CD4-positive, alpha-beta T cell treated with Interleukin-6 at 100 ng/mL for 8 hours (primary cell): ENCODE results near the gene TNFRSF19.
"Not testable (repeated sequence)": the region's sequence is repeated elsewhere in the genome, so short reads cannot be mapped to it uniquely, and the experiment has no call there.

Experiments used
- DNase-seq: peaks from one replicate; pipeline ENCODE4 v3.0.0-alpha.2; 2020; ENCODE audit warnings: mixed read lengths, low spot score

TNFRSF19 gene

DNA sequence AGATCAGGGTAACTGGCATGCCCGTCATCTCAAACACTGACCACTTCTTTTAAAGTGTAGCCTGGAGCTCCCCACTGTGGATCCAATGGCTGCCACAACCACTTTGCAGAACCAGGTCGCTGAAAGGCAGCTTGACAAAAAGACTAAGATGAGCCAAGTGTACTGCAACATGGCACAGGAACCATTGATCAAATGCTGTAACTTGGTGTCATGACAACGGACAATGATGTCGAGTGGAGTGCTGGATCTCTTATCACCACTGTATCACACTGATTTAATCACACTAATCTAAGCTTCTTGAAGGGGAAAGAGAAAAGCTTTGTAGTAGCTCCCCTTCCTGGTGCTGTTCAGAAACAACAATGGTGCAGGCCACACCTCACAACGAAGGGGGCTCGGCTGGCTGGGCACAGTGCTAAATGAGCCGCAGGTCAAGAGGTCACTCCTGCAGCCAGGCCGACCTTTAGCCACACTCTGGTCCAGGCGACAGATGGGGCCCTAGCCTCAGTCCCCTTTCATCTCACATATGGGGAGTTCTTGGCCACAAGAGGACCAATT, 2.2 kb upstream of the TNFRSF19 start:
- DNase-seq: no peak

DNA sequence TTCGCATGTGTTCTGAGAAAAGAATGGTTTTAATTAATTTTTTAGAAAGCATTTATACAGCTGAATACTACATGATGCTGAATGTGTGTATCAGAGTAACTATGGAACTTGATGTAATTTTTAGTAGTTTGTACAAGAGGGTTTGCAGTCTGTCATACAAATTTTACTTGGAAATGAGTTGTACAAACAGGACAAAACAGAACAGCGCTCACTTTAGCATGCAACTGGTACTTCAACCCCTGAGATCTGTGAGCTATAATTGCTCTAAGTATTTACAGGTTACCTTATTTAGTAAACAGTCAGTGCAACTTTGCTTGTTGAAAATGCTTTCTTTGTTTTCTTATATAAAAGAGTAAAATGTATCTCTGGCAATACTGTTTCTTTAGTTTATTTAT, 706 bp downstream of the TNFRSF19 start:
- no peak for DNase-seq

DNA sequence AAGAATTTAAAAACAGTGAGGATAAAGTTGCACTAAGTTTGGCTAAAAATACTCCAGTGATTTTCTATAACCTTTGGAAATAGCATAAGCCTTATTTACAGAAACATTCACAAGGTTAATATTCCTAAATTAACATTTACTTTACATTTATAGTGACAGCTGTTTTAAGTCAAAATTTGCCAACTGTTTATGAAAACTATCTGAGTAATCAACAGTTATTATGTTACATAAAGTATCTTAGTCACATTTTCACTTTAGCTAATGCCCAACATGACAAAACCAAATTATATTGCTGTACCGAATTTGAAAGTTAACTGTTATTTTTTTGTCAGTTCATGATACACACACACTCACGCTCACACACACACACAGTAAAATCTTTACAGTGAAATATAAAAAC, 1.2 kb downstream of the TNFRSF19 start:
- DNase-seq: no peak

DNA sequence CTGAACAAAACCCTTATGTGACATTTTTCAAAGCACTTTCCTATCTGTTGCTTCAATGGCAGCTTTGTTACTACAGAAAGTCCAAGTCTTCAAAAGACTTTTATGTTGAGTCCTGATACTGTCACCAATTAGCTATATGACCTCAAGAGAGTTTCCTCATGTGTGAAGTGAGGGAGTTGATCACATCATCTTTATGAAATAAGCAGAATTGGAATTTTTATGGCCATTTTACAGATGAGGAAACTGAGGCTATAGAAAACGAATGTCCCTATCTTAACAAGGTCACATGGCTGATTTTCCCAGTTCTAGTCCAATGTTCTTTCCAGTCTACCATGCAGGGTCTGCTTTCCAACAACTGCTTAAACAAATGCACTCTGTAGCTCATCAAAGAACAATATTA, 2.6 kb downstream of the TNFRSF19 start:
- DNase-seq: no peak

DNA sequence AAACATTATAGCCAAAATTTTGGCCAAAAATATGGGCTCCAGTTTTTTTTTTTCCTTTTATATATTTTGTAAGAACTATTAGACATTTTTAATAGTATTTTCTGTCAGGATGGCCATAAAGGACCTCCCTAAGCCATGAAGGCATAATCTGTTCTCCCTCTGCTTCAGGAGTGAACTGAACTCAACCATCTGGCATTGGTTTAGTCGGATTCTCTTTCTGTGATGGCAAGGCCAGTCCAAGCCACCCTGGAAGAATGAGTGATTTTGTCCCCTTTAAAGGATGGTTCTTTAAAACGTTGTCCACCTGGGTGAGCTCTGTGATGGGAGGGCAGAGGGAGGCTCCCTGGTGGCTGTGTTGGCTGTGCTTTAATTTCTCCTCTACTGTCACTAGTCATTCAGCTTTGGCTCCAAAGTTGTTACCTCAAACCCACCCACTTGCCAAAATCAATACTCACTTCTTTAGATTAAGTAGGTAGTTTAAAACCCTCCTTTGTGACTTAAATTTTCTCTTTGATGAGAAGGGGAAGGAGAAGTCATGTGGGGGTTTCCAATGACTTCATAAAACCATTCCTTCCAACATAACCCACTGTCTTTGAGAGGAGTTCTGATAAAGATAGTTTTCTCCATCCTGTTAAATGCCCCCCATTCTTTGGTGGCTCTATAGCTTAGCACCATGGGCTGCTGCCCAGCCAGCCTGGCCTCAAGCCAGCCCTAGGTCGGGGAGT, 4.4 kb downstream of the TNFRSF19 start:
- no peak for DNase-seq

DNA sequence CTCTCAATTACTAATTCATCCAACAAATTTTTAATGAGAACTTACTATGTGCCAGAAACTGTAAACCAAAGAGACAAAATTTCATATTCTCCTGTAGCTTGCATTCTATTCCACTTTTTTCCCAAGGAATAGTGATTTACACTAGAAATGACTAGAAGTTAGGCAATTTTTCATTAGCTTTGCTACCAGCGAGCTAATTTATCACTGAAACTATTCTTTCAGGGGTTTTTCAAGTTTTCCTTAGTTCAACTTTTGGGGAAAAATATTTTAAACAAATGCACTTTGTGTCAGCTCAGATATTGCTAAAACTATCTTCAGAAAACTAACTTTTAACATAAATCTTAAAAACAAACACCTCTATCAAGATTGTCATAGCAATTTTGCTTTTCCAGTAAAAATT, 5.4 kb downstream of the TNFRSF19 start:
- no peak for DNase-seq

DNA sequence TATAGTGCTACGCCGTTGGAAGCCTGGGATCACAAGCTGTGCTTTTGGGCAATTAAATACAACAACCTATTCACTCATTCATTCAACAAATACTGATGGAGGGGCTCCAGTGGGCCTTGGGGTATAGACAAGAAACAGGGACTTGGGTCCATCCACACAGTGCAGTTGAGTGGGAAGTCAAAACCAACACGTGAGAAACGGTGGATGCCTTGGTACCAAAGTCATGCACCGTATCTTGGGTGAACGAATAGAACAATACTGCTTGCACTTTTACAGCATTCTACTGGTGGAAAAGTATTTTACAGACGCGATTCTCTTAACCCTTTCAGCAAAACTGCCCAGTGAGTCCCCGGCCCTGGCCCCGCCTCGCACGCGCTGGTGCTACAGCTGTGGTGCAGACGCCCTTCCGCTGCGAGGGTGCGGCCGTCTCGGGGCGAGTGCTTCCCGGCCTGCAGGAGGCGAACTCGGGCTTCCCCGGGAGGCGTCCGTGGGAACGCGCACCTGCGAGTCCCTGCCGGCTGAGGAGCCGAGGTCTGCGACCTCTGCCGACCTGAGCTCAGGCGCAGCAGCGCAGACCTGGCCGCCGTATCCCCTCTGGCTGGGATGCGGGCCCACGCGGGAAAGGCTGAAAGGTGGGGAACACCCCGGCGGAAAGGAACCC, 8.3 kb downstream of the TNFRSF19 start:
- DNase-seq: peak; percentile 52

DNA sequence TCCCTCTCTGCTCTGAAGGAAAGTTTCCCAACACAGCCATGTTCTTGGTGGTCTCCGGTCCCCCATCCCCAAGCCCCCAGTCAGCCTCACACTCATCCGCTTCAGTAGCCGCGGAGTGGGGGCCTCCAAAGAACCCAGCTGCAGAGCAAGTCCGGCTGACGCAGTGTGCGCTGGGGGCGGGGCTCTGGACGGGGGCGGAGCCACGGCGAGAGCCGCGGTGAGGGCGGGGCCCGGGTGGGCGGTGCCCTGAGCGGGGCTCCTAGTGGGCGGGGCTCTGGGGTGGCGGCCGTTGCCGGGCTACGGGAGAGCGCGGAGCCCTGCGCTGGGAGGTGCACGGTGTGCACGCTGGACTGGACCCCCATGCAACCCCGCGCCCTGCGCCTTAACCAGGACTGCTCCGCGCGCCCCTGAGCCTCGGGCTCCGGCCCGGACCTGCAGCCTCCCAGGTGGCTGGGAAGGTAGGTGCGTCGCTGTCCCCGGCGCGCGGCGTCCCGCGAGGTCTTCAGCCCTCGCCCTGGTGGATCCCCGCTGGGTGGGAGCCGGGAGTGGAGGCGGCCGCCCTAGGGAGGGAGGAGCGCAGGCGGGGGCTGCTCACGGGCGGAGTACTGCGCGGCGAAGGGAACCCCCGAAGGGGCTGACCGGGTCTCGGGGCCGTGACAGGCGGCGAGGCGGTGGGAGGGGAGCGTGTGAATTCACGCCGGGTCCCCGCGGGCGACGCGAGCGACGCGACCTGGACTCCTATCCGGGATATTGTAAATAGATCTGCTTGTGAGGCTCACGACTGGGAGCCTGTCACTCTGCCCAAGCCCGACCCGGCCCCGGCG, 9.1 kb downstream of the TNFRSF19 start:
- peak; percentile 86 for DNase-seq

DNA sequence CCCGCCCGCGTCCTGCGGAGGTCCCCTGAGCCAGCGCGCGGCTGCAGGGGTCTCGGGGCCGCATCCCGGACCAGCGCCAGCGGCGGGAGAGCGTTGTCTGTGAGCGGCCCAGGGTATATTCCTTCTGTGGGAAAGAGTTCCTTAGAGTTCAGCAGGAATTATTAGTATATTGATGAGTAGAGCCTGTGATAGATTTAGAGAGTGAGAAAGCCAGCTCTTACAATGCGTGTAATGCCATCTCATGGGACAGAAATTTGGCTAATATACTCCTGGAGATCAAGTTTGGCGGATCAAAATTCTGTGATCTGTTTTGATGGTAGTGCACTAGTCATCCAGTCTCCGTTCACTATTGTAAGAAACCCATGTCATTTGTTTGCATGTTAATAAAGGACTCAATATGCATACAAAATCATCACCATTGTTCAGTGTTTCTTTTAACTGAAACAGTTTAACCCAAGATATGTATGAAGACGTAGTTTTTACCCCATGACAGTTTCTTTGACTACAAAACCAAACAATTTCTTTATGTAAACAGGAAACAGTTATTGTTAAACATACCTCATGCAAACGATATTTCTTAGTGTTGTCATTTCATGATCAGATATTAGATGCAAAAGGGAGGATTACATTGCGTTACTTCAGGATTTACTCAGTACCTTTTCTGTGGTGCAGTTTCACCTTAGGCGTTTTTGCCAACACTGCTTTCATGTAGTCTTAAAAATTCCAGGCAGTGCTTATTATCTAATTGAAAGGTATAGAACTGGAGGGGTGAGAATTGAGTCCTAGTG, 9.9 kb downstream of the TNFRSF19 start:
- no peak for DNase-seq

DNA sequence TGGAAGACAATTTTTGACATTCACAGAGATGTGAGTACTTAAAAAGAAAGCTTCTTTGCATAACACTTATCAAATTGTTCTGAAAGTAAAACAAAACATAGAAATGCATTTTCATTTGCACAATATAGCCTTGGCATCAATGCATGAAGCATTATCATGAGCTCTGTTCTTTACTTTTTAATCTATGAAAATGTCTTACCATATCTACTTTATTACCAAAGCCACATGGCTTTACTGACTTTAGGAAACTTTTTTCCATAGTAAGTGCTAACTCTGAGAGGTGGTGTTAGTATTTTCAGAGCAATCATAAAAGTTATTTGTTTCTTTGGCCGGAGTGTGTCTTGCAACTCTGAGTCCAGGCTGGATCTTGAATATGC, 10.5 kb downstream of the TNFRSF19 start:
- no peak for DNase-seq

DNA sequence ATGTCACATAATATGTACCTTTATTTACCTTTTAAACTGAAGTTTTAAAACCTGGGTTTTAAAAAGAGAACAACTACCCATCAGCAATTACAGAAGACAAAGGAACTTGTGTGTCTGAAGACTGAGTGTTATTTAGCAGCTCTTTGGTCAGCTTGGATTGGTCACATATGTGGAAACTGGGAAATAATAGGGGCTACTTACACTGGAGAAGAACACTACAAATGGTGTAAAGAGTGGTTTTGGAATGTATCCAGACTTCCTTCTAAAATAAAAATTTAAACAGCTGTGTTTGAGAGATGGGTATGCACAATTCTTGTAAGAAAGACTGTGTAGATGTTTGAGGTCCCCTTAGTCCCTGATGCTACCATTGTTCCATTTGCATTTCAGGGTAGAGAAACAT, 13.3 kb downstream of the TNFRSF19 start:
- no peak for DNase-seq

DNA sequence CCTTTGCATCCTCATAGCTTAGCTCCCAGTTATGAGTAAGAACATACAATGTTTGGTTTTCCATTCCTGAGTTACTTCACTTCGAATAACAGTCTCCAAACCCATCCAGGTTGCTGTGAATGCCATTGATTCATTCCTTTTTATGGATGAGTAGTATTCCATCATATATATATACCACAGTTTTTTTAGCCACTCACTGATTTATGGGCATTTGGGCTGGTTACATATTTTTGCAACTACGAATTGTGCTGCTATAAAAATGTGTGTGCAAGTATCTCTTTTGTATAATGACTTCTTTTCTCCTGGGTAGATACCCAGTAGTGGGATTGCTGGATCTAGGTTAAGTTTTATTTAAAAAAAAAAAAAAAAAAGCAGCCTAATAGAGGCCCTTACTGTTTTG, 14.1 kb downstream of the TNFRSF19 start:
- no peak for DNase-seq

DNA sequence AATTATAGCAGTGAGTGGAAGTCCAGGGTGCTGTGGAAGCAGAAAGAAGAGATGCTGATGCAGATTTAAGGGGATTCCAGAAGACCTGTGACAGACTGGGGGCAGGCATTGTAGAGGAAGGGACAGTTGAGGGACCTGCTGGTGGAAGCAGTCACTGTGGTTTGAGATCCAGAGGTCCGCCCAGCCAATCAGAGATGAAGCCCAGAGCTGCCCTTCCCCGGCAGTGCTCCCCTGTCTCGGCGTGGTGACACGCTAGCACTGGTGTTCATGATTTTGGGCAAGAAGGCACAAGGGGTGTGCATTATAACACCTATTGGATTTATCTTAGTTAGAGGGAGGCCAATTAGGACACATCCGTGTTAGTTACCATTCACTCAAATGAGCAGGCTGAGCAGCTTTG, 16.1 kb downstream of the TNFRSF19 start:
- no peak for DNase-seq

DNA sequence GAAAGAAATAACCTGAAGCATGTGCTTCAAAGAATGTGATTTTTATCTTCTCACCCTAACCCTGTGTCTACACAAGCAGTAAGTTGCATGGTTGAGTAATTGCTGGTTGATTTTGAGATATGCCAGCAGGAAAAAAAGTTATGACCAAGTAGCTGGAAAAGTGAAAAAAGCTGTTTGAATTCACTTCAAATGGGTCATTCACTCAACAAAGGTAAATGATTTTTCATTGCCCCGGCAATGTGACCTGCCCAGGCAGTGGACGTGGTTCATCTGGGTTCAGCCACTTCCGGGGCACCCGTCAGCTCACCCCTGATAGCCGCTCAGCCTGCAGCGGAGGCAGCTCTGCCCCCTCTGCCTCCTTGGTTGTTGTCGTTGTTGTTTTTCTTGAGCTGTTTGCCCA, 18.5 kb downstream of the TNFRSF19 start:
- no peak for DNase-seq

DNA sequence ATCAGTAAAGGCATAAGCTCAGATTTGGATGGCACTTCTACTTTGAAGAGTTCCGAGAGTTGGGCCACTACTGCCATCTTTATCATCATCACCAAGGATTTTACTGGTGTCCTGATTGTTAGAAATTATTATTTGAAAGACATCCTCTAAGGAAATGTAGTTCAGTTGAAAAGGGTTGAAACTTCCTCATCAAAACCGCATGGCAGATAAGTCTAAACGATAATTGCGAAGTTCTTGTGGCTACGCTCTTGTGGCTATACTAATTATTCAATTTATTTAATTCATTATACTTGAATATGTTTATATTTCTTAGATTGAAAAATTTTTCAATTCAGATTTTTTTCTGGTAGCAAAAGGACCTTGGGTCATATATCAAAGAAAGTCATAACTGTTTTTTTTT, 22.4 kb downstream of the TNFRSF19 start:
- no peak for DNase-seq

DNA sequence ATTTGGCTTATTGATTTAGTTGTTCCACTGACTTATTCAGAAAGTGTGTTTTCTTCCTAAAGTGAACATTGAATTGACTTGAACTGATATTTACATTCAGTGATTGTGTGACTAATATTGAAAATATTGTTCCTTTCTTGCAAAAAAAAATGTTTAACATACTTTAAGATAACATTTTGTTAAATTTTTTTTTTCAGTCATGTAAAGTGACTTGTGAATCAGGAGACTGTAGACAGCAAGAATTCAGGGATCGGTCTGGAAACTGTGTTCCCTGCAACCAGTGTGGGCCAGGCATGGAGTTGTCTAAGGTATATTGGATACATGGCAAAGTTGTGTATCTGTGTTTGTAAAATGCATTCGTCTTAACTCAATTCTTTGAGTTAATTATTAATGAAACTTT, 22.9 kb downstream of the TNFRSF19 start:
- DNase-seq: no peak

DNA sequence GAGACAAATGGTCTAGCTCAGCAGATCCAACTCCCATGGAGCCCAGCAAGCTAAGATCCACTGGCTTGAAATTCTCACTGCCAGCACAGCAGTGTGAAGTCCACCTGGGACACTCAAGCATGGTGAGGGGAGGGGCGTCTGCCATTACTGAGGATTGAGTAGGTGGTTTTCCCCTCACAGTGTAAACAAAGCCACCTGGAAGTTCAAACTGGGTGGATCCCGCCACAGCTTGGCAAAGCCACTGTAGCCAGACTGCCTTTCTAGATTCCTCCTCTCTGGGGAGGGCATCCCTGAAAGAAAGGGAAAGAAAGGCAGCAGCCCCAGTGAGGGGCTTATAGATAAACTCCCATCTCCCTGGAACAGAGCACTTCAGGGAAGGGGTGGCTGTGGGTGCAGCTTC, 24.1 kb downstream of the TNFRSF19 start:
- DNase-seq: not testable (repeated sequence)

DNA sequence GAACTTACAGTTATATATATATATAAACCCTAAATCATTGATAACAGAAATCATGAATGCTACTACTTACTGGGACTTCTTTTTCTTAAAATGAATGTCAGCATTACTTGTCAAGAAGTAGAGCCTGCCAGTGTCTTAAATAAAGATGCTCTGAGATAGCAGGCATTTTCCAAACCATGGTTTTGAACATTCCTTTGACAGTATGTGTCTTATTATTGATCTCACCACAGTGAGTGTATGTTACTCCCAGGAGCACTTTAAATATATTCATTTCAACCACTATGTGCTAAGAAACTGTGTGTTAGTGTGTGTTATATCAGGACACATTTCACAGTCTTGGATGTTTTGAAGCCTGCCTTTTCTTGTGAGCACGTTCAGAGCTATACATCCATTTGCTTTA, 28.2 kb downstream of the TNFRSF19 start:
- no peak for DNase-seq

DNA sequence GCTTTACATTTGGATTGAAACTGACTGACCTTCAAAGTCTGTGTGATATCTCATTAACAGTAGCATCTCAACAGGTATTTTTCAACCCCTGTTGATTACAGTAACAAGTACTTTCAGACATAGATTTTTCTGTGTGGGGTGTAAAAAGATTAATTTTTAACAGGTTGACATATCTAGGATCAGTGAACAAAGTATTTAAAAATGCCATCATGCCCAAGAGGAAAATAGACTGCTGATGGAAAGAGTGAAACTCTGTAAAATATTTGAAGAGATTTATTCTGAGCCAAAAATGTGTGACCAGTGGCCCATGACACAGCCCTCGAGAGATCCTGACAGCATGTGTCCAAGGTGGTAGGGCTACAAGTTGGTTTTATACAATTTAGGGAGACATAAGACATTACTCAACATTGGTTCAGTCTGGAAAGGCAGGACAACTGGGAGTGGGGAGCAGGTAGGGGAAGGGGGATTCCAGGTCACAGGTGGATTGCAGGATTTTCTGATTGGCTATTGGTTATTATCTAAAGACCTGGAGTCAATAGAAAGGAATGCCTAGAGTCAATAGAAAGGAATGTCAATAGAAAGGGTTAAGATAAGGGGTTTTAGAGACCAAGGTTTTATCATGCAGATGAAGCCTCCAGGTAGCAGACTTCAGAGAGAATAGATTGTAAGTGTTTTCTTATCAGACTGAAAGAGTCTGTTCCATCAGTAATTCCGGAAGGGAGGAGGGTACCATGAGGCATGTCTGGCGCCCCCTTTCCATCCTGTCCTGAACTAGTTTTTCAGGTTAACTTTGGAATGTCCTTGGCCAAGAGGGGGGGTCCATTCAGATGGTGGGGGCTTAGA, 29.1 kb downstream of the TNFRSF19 start:
- no peak for DNase-seq

DNA sequence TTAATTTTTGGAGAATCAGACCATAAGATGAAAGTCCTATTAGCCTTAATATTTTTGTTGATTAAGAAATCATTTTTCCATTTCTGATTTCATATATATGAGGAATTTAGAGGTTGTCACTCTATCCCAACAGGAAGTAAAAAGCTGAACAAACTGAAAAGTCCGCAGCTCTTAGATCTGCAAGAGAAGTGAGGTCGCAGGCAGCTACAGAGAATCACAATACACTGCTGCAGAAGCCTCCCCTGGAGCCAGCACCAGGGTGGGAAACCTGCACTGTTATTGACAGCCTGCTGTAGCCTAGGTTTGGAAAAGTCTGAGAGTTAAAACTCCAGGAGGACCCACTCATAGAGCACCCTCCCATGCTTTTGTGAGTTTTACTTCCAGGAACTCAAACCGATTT, 29.9 kb downstream of the TNFRSF19 start:
- DNase-seq: no peak

DNA sequence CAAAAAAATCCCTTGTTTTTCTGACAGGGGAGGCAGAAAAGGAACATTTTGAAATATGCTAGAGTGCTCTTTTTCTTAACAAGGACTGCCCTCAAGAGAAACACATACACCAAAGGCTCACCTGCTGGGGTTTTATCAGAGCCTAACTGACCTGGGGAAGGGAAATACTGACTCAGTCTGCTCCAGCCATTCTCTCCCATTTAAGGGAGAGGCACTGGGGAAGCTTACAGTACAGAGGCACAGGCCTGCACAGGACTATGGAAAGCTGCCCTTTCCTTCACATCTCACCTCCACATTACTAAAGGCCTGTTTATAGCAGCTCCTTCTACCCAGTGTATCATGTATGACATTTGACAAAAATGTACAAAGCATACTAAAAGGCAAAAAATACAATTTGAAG, 30.3 kb downstream of the TNFRSF19 start:
- DNase-seq: no peak
